ENCODE data around the gene SUPT3H.

Gene SUPT3H

GRCh38 chr6:45001663-45002062, 376.1 kb downstream of the SUPT3H start:
- DNase-seq (ENCODE audit: low read depth) = no peak

- no peak for DNase-seq (ENCODE audit: low read depth)
Measured at GRCh38 chr6:45000833-45001232, 376.9 kb downstream of the SUPT3H start.

- no peak for DNase-seq (ENCODE audit: low read depth)
Measured at GRCh38 chr6:44999066-44999465, 378.7 kb downstream of the SUPT3H start.

GRCh38 chr6:44995486-44996132, 382.1 kb downstream of the SUPT3H start:
- no peak for DNase-seq (ENCODE audit: low read depth)

- DNase-seq (ENCODE audit: low read depth) = no peak
Measured at GRCh38 chr6:44989391-44989790, 388.3 kb downstream of the SUPT3H start.

GRCh38 chr6:44985006-44985405, 392.7 kb downstream of the SUPT3H start:
- DNase-seq (ENCODE audit: low read depth) = no peak

GRCh38 chr6:44983467-44984365, 394.0 kb downstream of the SUPT3H start:
- DNase-seq (ENCODE audit: low read depth) = no peak

GRCh38 chr6:44980841-44981240, 396.9 kb downstream of the SUPT3H start:
- no peak for DNase-seq (ENCODE audit: low read depth)

- DNase-seq (ENCODE audit: low read depth) = no peak
Measured at GRCh38 chr6:44976677-44977641, 400.8 kb downstream of the SUPT3H start.

GRCh38 chr6:44974511-44974910, 403.2 kb downstream of the SUPT3H start:
- no peak for DNase-seq (ENCODE audit: low read depth)

- DNase-seq (ENCODE audit: low read depth) = no peak
Measured at GRCh38 chr6:44972709-44973108, 405.0 kb downstream of the SUPT3H start.

- DNase-seq (ENCODE audit: low read depth) = no peak
Measured at GRCh38 chr6:44969446-44970185, 408.1 kb downstream of the SUPT3H start.

- no peak for DNase-seq (ENCODE audit: low read depth)
Measured at GRCh38 chr6:44967481-44967880, 410.3 kb downstream of the SUPT3H start.

- peak; percentile 32 for DNase-seq (ENCODE audit: low read depth)
Measured at GRCh38 chr6:44966449-44967092, 411.2 kb downstream of the SUPT3H start.

- no peak for DNase-seq (ENCODE audit: low read depth)
Measured at GRCh38 chr6:44965708-44966107, 412.0 kb downstream of the SUPT3H start.

GRCh38 chr6:44960898-44961297, 416.8 kb downstream of the SUPT3H start:
- DNase-seq (ENCODE audit: low read depth) = no peak

- no peak for DNase-seq (ENCODE audit: low read depth)
Measured at GRCh38 chr6:44959651-44960050, 418.1 kb downstream of the SUPT3H start.

GRCh38 chr6:44957156-44957555, 420.6 kb downstream of the SUPT3H start:
- no peak for DNase-seq (ENCODE audit: low read depth)

GRCh38 chr6:44956396-44956795, 421.3 kb downstream of the SUPT3H start:
- DNase-seq (ENCODE audit: low read depth) = no peak

GRCh38 chr6:44955145-44955544, 422.6 kb downstream of the SUPT3H start:
- DNase-seq (ENCODE audit: low read depth) = no peak

GRCh38 chr6:44954281-44954680, 423.5 kb downstream of the SUPT3H start:
- DNase-seq (ENCODE audit: low read depth) = no peak

Data from GM04503 (cell line).